GM19395 (cell line): ENCODE data around the gene PTPRG.
"Not testable (repeated sequence)": the region's sequence is repeated elsewhere in the genome, so short reads cannot be mapped to it uniquely, and the experiment has no call there.

Experiments
- ATAC-seq: cut with Tn5 transposase; IDR thresholded peaks from one replicate; pipeline ENCODE4 v1.9.1; 2021; ENCODE audit warnings: mild to moderate bottlenecking, moderate library complexity; ENCODE audit not compliant: unreplicated experiment

Gene PTPRG

DNA sequence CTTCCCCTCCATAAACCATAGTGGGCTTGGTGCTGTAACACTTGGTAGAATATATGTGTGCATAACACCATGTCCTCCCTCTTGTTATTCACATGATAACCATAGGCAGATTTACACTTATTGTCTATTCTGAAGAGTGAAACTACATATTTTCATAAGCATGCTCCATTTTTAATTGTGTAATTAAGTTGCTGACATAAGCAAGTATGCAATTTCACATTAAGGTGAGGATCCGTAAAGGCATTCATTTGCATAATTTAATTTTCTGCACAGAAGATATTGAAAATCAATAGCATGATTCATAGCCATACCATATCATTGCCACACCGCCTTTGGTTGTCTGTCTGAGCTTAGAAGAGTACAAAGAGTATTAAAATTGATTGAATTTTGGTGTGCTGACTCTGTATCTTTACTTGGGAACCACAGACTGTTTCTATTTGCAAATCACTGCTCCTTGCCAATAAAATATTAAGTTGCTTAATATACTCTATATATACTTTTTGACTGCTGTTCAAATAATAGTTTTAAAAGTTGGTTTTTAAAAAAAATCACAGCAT lies 182.4 kb downstream of the PTPRG start:
- ATAC-seq = no peak

DNA sequence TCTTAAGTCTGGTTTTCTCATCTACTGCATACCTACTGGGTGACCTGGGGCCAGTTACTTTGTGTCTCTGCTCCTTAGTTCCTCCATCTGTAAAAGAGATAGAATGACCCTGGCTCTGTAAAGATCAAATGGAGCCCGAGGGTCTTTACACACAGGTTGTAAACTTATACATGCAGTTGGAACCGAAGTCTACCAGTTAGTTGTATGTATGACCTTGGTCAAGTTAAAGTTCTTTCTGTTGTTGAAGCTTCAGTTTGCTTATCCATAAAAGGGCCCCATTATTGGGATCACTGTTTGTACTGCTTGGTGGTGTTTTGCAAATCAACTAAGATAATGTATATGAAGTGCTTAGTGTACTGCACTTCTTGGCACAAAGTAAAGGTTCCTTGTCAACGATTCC lies 186.9 kb downstream of the PTPRG start:
- ATAC-seq = no peak

DNA sequence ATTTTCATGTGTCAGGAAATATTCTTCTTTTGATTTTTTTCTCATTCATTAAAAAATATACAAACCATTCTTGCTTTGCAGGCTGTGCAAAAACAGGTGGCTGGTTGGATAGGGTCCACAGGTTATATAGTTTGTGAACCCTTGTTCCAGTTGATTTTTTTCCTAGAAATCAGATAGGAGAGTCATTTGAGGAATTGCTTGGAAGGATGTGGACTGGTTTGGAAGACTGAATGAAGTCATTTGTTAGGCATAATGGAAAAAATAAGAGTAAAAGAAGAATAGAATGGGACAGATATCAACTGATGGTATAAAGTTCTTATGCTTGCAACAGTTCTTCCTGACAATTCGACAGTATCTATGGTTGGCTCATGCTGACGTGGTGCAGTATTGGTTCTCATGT lies 189.4 kb downstream of the PTPRG start:
- ATAC-seq = no peak

DNA sequence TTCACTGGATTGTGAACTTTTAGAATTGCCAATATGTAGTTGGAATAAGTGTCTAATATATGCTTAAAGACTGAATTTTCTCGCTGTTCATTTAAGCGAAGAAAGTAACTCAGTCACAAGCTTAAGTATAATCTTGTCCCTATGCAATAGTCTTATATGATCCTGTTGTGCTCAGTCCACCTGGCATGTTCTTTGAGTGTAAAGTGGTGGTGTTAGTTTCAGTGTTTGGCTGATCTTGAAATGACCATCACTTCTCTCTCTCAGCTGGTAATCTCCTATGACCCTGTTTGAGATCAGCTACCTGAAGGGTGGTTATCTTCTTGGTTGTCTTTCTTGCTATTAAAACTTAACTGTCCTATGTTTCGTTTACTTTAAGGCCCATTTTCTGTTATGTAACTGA lies 197.5 kb downstream of the PTPRG start:
- no peak for ATAC-seq

DNA sequence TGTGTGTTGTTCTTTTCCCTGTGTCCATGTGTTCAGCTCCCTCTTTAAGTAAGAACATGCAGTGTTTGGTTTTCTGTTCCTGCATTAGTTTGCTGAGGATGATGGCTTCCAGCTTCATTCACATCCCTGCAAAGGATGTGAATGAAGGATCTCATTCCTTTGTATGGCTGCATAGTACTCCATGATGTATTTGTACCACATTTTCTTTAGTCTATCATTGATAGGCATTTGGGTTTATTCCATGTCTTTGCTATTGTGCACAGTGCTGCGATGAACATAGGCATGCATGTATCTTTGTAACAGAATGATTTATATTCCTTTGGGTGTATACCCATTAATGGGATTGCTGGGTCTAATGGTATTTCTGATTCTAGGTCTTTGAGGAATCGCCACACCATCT lies 199.4 kb downstream of the PTPRG start:
- ATAC-seq = not testable (repeated sequence)

DNA sequence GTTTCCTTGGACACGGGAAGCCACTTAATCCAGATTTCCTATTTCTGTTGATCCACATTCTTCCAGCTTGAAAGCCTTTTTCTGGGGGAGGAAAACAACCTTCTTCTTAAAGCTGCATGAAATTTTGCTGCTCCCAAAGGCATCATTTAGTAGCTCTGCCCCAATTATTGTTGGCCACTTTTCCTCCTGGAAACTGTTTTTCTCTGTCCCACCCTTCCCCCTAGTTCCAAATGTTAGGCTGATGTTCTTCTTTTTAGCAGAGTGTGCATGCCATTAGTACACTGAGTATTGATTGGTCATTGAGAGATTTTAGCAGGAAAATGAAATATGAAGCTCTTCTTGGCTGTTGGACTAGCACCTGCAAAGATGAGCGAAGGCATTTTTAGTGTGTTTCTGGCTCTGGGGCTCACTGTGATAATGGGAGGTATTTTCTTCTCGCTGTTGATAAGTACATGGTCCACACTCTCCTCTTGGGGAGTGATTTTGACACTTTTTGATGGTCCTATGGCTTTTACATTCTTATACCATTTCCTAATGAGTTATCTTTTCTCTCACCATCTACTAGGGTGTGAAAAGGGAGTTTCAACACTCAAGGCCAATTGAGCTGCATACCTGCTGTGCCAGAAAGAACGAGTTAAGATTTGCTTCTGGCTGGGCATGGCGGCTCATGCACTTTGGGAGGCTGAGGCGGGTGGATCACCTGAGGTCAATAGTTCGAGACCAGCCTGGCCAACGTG lies 200.5 kb downstream of the PTPRG start:
- ATAC-seq = no peak

DNA sequence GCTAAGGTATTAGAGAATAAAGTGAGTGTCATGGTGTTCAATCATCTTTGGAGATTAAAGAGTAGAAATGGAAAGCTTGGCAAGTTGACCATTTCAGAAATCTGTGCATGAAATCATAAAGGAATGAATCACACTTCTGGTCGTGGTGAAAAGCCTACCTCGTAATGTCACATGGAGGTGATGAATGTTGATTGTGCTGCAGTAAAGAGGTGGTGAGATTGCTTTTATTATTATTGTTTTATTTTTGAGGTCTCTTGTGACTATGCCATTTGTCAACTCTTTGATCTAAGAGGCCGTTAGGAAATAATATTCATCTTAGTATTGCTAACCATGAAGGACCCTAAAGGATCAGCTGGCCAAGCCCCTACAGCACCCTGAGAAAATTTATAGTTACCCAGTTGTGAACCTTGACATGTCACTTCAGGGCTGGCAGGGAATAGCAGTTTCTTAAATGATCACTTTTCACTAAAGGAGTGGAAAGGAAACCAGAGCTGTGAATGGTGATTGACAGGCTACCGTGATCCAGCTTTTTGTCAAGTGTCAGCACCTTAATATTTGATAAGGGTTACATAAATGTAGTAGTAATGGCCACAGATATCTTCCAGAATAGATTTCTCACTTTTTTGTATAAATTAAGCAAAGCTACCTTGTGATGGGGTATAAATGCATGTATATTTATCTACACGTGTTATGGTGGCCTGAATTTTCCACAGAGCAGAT lies 203.9 kb downstream of the PTPRG start:
- no peak for ATAC-seq

DNA sequence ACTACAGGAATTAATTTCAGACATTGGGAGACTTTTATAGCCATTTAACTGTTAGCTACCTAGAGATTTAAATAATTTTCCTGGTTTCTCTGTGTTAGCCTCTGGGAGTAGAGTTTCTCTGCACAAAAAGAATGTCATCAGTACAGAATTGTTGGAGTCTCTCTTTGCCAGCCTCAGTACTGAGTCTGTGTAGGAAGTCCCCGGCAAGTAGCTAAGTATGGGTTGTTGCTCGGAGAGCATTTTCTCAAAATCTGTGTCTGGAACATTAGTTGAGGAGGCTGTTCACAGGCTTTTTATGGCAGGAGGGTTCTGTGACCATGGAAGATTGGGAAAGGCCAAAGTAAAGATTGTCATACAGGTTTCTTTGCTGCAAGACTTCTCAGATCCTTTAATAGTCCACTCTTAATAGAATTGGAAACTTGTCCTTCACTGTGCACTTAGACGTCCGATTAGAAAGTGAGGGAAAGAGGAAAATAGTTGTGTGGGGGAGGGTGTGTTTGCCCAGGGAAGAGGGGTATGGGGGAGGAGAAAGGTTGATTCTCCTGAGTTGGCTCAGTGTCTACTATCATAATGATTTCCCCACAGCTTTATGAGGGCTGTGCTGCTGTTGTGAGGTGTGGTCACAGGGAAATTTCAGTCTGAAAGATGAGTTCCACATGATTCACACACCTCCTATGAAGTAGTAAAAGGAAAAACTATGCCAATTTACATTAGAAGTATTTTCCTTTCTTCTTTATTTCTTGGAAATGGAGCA lies 207.1 kb downstream of the PTPRG start:
- no peak for ATAC-seq

DNA sequence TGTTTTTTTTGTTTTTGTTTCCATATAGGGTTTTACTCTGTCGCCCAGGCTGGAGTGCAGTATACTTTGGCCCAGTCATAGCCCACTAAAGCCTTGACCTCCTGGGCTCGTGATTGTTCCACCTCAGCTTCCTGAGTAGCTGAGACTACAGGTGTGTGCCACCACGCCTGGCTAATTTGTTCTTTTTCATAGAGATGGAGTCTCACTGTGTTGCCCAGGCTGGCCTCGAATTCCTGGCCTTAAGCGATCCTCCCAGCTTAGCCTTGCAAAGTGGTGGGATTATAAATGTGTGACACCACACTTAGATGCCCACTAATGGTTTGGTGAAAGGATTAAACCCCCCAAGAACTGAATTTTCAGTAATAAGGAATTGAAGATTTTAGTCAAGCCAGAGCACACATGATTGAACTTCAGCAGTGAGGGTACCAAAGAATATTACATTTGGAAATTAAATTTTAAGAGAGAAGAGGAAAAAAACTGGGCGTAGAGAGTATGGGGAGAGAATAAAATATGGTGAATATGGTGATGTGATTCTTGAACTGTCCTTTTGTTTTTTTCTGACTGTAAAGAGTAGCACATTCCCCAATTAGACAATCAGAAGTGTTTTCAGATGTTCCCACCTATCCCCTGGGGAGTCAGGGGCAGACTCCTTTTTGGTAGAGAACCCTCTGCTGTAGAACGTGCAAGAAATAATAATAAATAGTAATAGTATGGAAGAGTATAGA lies 208.1 kb downstream of the PTPRG start:
- no peak for ATAC-seq

DNA sequence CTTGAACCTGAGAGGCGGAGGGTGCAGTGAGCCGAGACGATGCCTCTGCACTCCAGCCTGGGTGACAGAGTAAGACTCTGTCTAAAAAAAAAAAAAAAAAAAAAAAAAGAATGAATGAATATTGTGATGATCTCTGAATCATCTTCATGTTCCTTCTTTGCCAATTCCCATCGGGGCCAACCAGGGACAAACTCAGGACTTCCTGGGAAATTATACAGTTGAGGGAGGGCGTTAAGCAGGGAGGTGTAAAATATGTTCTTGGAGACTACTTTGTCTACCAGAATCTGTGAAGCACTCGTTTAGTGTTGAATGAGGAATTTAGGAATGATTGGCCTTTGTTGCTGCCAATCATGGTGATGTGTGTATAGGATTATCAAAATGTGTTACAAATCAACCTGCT lies 210.6 kb downstream of the PTPRG start:
- no peak for ATAC-seq

DNA sequence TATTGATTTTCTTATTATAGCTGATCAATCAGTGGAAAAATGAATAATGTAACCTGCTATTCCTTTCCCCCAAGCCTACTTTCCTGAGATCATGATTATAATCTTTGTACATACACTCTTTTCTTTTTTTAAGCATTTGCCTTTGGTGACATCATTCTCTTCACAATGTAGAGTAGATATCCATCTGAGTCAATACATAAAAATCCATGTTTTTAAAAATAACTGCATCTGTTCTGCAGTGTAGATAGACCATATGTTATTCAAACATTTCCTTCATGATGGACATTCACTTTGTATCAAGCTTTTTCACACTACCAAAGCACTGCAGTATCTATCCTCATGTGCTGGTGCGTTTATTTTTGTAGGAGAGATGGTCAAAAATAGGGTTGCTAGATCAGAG lies 211.1 kb downstream of the PTPRG start:
- ATAC-seq = no peak

DNA sequence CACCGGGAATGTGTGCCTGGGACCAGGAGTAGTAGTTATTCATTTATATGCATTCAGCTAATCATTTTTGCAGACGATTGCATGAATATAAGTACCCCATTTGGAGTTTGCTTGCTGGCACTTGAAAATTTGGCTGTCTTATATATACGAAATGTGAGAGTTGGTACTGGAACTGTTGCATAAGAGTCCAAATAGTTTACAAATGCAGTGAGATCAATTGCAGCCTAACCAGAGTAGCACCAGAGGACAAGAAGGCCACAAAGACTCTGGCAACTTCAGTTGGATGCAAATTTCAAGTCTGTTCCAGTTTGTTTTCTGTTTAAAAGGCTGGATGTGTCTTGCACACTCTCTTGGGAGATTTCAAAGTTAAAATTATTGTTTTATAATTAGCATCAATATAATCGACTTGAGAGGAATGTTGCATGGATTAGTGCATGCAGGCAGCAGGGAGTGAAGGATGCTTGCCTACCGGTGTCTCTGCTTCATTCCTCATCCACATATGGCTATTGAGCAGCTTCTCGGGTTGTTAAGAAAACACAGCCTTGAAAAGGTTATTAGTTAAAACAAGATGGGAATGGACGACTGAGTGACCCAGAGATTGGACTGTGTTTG lies 213.0 kb downstream of the PTPRG start:
- no peak for ATAC-seq

DNA sequence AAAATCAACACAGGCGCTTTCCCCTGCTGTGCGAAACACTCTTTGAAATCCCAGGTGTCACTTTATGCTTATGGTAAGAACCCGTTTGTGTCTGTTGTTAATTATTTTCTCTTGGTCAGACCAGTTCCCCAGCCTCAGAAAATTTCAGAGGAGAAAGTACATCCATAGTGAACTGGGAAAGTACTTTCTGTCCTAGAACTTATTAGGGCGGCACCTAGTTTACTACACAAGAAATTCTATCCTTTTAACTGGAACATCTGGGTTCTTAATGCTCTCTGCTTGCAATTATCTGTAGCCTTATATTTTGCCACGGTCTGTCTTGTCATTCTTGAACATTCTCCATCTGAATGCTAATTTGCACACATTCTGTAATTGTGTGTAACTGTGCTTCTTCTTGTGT lies 215.0 kb downstream of the PTPRG start:
- no peak for ATAC-seq

DNA sequence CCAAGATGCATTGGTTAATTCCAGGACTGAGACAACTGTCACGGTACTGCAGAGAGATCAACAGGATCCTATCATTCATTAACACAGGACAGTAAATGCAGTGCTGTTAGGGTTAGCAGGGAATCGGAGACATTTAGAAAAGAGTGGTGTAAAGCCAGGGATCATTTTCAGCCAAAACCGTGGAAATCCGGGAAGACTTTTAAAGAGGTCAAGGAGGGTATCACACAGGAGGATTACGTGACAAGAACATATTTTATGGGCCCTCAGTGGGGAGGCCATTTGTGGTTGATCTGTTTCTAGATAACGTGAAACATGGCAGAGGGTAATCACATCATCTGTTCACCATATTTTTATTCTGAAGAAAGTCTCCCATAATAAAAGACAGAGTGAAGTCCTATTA lies 216.1 kb downstream of the PTPRG start:
- ATAC-seq = no peak

DNA sequence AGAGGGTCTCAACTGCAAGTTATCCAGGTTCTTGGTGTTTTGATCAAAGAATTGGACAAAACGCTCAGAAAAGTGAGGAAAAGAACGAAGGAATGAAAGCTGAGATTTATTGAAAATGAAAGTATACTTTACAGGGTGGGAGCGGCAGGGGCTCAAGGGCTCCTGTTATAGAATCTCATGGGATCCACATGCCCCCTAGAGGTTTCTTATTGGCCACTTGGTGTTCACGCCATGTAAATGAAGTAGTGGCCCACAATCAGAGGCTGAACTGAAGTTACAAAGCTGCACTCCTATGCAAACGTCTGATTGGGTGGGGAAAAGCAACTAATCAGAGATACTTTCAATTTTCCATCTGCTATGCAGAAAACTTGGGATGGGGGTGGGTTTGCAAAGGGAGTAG lies 216.7 kb downstream of the PTPRG start:
- ATAC-seq = no peak

DNA sequence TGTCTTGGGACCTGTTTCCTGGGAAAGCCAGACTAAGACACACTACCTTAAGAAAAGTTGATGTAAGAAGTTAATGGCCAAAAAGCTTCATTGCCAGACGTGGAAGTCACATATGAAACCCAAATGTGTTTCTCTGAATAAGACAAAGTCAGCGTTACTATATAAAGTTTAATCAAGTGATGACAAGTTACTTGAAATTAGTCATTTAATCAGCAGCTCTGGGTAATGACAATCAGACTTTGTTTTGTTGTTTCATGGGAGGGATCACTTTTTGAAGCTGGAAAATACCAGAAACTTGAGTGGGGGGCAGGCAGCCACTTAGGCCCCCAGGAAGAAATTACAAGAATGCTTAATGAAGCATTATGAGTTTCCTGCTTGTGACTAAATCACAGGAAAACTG lies 218.6 kb downstream of the PTPRG start:
- ATAC-seq = no peak

DNA sequence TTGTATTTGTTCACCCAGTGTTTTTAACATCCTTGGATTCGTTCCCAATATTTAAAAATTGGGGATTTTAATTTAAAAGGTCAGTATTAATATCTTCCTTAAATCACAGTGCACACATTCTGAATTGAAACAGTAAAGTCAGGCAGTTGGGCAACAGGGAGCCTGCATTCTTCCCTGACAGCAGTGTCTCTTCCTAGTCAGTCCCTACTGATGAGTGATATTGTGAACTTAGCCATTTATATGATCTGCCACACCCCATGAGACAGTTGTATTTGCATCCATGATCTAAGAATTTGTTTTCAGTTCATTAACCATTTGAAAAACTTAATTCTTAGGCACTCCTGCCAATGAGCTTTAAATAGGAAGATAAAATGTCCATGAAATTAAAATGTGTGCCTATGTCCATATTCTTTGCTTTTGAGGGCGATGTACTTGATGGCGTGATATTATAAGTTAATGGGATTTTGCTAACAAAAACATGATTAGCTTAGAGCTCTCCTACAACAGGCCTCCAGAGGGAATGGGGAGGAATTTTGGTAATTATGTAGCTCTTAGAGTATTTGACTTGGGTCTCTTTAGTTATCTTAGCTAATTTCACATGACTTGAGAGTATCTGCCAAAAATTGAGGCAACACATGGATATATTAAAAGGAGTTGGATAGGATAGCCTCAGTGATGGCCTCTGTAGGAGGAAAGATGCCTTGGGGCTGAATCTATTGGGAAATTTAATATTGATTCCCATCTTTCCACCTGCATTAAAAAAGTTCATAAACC lies 219.3 kb downstream of the PTPRG start:
- ATAC-seq = no peak

DNA sequence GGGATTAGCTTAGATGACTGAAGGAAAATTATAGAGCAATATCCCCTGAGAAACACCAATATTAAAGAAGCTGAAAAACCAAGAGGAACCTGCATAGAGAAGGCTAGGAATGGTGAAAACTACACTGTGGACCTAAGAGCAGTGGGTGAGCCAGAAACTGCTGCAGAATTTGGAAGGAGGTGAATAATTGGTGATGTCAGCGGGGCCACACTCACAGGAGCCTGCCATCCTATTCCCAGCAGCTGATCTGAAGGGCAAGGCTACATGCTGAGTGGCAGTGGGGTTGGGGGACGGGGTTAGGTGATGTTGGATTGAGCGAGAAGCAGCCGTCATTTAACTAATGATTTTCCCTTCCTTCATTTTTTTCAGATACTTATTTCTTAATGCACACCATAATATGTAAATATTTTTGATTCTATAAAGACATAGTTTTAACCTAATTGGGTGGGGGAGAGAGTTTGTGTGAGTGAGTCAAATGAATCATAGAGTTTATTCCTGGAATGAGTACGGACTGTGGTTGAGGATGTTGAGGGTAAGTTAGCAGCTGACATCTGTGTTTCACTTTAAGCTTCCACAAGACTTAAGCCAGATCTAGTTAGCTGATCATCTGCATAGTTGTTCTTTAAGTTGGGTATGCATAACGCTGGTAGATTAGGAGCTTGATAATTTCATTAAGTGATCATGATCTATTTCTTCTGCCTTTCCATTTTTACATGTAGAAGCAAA lies 222.8 kb downstream of the PTPRG start:
- ATAC-seq = no peak
